Gastrocnemius medialis (tissue), 4 donors: ENCODE data around the gene MOB3B.

Source experiments
- POLR2A ChIP-seq, 2 donors: fragments of 450-650 bp; IDR thresholded peaks; one replicate each; pipeline ENCODE4 v1.6.1; 2017; ENCODE audit warnings: antibody characterized with exemption in 2 of 2, mild to moderate bottlenecking in 2 of 2, moderate library complexity in 2 of 2
- TF ChIP-seq, protein P1 (sequence below), 5 experiments: fragments of 450-650 bp in 3 of 5; fragments of 200-600 bp in 2 of 5; sonication (generic) in 2 of 5; IDR thresholded peaks in 4 of 5; conservative IDR thresholded peaks in 1 of 5; 1 replicate in 4 of 5; 2 replicates in 1 of 5; pipeline ENCODE4 v1.5.1; 2016 to 2019; ENCODE audit warnings: antibody characterized with exemption in 5 of 5, mild to moderate bottlenecking in 3 of 5, moderate library complexity in 3 of 5

DNA sequence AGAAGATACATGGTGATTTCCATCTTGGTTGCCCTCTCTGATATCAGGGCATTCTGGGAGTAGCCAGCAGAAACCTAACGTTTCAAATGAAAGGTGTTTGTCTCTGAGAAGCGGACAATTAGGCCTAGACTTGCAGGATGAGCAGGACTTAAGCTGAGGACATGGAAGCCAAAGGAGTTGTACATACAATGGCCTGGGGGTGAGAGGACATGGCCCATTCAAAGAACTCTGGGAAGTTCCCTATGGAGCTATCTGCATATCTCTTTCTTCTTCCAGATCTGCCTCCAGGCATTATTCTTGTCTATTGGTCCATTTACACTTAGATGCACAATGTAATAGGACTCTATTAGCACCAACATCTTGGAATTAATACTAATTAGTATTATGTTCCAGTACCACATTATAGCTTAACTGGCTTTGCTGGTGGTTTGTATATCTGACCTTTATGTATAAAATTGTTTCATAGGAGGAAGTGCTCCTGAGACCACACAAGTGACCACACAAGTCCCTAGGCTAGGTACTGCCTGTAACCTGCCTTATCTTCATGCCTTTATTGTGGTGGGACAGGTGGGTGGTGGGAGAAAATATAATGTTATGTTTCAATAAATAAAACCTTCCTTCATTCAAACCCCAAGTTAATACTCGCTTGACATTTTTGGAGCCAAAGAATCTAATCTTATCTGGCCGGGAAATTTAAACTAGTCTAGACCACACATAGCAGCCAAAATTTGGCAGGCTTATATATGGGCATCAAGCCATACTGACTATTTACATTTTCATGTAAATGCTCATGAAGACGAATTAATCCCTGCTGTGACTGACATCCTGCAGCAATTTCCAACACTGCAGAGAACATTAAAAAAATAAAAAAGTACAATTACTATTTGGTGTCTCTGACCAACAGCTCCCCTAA, 180.6 kb downstream of the MOB3B start:
- TF ChIP-seq, protein P1, sequence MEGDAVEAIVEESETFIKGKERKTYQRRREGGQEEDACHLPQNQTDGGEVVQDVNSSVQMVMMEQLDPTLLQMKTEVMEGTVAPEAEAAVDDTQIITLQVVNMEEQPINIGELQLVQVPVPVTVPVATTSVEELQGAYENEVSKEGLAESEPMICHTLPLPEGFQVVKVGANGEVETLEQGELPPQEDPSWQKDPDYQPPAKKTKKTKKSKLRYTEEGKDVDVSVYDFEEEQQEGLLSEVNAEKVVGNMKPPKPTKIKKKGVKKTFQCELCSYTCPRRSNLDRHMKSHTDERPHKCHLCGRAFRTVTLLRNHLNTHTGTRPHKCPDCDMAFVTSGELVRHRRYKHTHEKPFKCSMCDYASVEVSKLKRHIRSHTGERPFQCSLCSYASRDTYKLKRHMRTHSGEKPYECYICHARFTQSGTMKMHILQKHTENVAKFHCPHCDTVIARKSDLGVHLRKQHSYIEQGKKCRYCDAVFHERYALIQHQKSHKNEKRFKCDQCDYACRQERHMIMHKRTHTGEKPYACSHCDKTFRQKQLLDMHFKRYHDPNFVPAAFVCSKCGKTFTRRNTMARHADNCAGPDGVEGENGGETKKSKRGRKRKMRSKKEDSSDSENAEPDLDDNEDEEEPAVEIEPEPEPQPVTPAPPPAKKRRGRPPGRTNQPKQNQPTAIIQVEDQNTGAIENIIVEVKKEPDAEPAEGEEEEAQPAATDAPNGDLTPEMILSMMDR (IDR thresholded peaks at IDR 0.05 in 4 of 5, conservative IDR thresholded peaks at IDR 0.05 in 1 of 5): no peak
- no peak for TF ChIP-seq POLR2A (IDR thresholded peaks at IDR 0.05)
